Lower lobe of right lung (tissue), 2 donors: Measurements from ENCODE around the gene FAM124A. TPM values are rescaled to one million over a fixed set of nuclear protein-coding genes. Genes with fewer than 3 reads are reported as not detected.
"Not testable (repeated sequence)": the region's sequence is repeated elsewhere in the genome, so short reads cannot be mapped to it uniquely, and the experiment has no call there.

ENCODE experiments used
- ATAC-seq, 2 donors: fragments of 200-7000 bp; cut with Tn5 transposase; one replicate each; pipeline ENCODE4 v1.9.1; 2020 to 2022; ENCODE audit warnings: mild to moderate bottlenecking in 2 of 2, moderate library complexity in 2 of 2
- DNase-seq: peaks from one replicate; pipeline ENCODE4 v3.0.0-alpha.2; 2020
- H3K27ac ChIP-seq: fragments of 200-600 bp; one replicate; pipeline ENCODE4 v1.8.0; 2022
- H3K27me3 ChIP-seq: fragments of 200-600 bp; one replicate; pipeline ENCODE4 v1.8.0; 2022; ENCODE audit warnings: low read depth
- H3K36me3 ChIP-seq: fragments of 200-600 bp; one replicate; pipeline ENCODE4 v1.8.0; 2022; ENCODE audit warnings: mild to moderate bottlenecking
- H3K4me1 ChIP-seq: fragments of 200-600 bp; one replicate; pipeline ENCODE4 v1.8.0; 2022
- H3K4me3 ChIP-seq: fragments of 200-600 bp; one replicate; pipeline ENCODE4 v1.8.0; 2022; ENCODE audit warnings: mild to moderate bottlenecking
- H3K9me3 ChIP-seq: fragments of 200-600 bp; one replicate; pipeline ENCODE4 v1.8.0; 2022
- CTCF ChIP-seq: fragments of 200-600 bp; IDR thresholded peaks from one replicate; pipeline ENCODE4 v1.8.0; 2022; ENCODE audit warnings: antibody characterized with exemption, mild to moderate bottlenecking
- intact Hi-C: fragments of 100-400 bp; cut with DNase I; formaldehyde crosslinking; loops from one replicate; pipeline ENCODE4 v1.11.0; 2022
- total RNA-seq: library from RNA; stranded (reverse); fragmentation: NEBNext Ultra II Directional; extraction: Animal tissue kit (Norgen Biotek cat#: 25700); gene quantifications from one replicate; pipeline ENCODE4 v1.2.1, GENCODE V29; 2021
- donor health status: DM: no; HTN: yes; CAD: no; lungs with severe emphysema.

Gene FAM124A
- total RNA-seq, 1 donor from 2014 or later = 4.1 TPM

- no peaks in the 10 kb centered on the region for H3K27me3 ChIP-seq
- no peak overlapping the region for H3K27ac ChIP-seq
- H3K36me3 ChIP-seq = no peaks in the 10 kb centered on the region
- H3K4me3 ChIP-seq = no peak overlapping the region
- H3K9me3 ChIP-seq = no peaks in the 10 kb centered on the region
- DNase-seq (no peak), ATAC-seq (no peak)
- intact Hi-C loops = no loop called here
- no peak for TF ChIP-seq CTCF
- no peaks in the 10 kb centered on the region for H3K4me1 ChIP-seq
Observed at GRCh38 chr13:51277928-51278327, 55.7 kb downstream of the FAM124A start.

DNA sequence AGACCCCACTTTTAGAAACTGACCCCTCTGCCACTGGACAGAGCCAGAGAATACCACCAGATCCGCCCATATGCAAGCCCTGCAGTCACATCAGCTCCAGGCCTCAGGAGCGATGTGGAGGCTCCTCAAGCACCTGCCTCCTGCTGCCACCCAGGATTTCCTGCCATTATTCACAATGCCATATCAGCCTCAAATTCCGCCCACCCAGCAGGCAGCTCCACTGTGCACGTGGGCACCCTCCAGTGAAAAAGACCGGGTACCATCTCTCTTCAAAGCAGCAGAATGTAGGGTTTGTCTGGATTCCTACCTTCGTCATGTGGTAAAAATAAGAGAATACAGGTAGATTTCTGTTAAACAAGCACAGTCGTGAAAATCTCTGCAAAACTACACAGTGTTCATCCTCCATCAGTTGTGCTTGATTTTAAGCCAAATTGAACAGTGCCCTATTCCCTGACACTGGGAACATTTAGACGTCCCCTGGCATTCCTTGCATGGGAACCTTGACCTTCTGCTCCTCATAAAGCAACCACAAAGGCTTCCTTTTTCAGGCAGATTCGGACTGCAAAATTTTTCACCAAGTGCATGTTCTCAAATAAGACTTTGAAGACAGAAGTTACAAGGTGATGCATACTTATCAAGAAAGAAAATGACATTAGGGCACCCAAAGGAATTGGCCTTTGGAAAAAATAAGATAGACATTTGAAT is 56.4 kb downstream of the FAM124A start:
- Histone ChIP-seq H3K36me3 (no peaks in the 10 kb centered on the region), H3K27ac (no peak overlapping the region), H3K4me1 (no peaks in the 10 kb centered on the region), H3K9me3 (no peaks in the 10 kb centered on the region), H3K4me3 (no peak overlapping the region), H3K27me3 (no peaks in the 10 kb centered on the region)
- TF ChIP-seq CTCF = no peak
- ATAC-seq (no peak), DNase-seq (no peak)
- intact Hi-C loops = no loop called here

DNA sequence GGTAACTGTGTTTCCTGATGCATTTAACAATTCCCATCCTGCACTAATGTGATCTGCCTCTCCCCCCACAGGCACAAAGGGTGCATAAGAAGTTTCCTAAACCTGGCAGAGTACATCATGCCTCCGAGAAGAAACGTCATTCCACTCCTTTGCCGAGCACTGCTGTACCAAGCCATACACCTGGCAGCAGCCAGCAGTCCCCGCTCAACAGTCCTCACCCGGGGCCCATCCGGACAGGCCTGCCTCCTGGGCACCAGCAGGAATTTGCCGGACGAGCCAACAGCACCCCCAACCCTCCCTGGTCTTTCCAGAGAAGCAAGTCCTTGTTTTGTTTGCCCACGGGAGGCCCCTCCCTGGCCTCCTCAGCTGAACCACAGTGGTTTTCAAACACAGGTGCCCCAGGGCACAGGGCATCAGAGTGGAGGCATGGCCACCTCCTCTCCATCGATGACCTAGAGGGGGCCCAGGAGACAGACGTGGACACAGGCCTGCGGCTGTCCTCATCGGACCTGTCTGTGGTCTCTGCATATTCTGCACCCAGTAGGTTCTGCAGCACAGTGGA is 58.3 kb downstream of the FAM124A start:
- Histone ChIP-seq H3K27ac (no peak overlapping the region), H3K36me3 (no peaks in the 10 kb centered on the region), H3K4me1 (no peaks in the 10 kb centered on the region), H3K9me3 (no peaks in the 10 kb centered on the region), H3K4me3 (no peak overlapping the region), H3K27me3 (no peaks in the 10 kb centered on the region)
- intact Hi-C loops = loop anchor here (10.0 kb wide), 1 partner anchor 156 kb away; no protein-coding TSS in a partner anchor
- TF ChIP-seq CTCF = no peak
- DNase-seq (no peak), ATAC-seq (no peak)

DNA sequence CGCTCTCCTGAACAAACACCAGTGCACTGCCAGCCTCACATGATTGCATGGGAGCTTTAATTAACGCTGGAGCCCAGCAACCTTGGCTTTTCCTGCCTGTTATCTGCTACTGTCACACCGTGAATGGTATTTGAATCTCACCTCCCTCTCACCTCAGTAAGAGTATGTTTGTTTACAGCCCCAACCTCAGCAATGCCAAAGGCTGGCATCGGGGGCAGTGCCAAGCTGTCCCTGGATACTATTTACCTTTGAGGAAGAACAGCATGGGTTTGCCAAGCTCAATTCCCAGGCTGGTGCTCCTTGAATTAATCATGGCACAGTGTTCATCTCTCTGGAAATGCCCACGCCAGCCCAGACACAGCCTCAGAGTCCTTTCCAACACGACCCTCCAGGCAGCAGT is 60.1 kb downstream of the FAM124A start:
- Histone ChIP-seq H3K27me3 (no peaks in the 10 kb centered on the region), H3K9me3 (no peaks in the 10 kb centered on the region), H3K4me1 (no peaks in the 10 kb centered on the region), H3K36me3 (no peaks in the 10 kb centered on the region), H3K27ac (no peak overlapping the region), H3K4me3 (no peak overlapping the region)
- DNase-seq (no peak), ATAC-seq (no peak)
- intact Hi-C loops = loop anchor here (10.0 kb wide), 1 partner anchor 158 kb away; no protein-coding TSS in a partner anchor
- TF ChIP-seq CTCF = no peak

GRCh38 chr13:51282923-51283322 is 60.7 kb downstream of the FAM124A start:
- not testable (repeated sequence) for H3K36me3 ChIP-seq, ATAC-seq, H3K4me3 ChIP-seq, H3K27ac ChIP-seq, H3K9me3 ChIP-seq, H3K4me1 ChIP-seq, DNase-seq, H3K27me3 ChIP-seq
- intact Hi-C loops = loop anchor here (10.0 kb wide), 1 partner anchor 158 kb away; no protein-coding TSS in a partner anchor

DNA sequence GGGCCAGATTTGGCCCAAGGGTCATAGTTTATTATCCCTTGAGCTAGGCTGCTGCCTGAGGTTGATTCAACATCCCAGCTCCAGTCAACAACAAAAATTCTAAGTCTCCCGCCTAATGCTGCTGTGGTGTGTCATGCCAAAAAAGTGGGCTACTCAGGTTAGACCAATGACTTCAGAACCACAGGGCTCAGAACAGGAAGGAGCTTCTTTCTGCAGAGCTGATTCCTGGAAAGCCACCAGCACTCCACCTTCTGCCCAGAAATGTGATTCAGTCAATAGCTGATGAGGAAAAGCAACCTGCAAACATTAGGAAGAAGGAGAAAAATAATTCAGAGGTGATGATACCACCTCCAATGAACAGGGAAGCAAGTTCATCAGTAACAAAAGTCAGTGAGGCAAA is 61.2 kb downstream of the FAM124A start:
- DNase-seq (no peak), ATAC-seq (no peak)
- H3K9me3 ChIP-seq = no peaks in the 10 kb centered on the region
- no peaks in the 10 kb centered on the region for H3K36me3 ChIP-seq
- H3K27me3 ChIP-seq = no peaks in the 10 kb centered on the region
- TF ChIP-seq CTCF = no peak
- H3K4me3 ChIP-seq = no peak overlapping the region
- H3K27ac ChIP-seq = no peak overlapping the region
- intact Hi-C loops = loop anchor here (10.0 kb wide), 1 partner anchor 159 kb away; no protein-coding TSS in a partner anchor
- no peaks in the 10 kb centered on the region for H3K4me1 ChIP-seq
